Activated naive CD4-positive, alpha-beta T cell treated with anti-CD3 and anti-CD28 coated beads, Interleukin-2, amount 50 U/mL, for 72 hours (primary cell): Measurements from ENCODE around the gene DBNDD1. TPM values are rescaled to one million over a fixed set of nuclear protein-coding genes. Genes with fewer than 3 reads are reported as not detected.
"Not testable (repeated sequence)": the region's sequence is repeated elsewhere in the genome, so short reads cannot be mapped to it uniquely, and the experiment has no call there.

Experiments used
- ATAC-seq, 2 donors: fragments of 150-1000 bp; cut with Tn5 transposase; 2 replicates each; pipeline ENCODE4 v1.10.0; 2021; ENCODE audit warnings: mild to moderate bottlenecking in 2 of 2, moderate library complexity in 2 of 2
- DNase-seq, 2 donors: peaks; one replicate each; pipeline ENCODE4 v3.0.0; 2021 to 2022; ENCODE audit warnings: low spot score in 2 of 2
- H3K27ac Mint-ChIP-seq, 2 donors: one replicate each; pipeline ENCODE4 v1.8.0; 2022; ENCODE audit warnings: mild to moderate bottlenecking in 2 of 2, mixed read lengths in 2 of 2
- H3K36me3 Mint-ChIP-seq, 2 donors: one replicate each; pipeline ENCODE4 v1.8.0; 2022; ENCODE audit warnings: mixed read lengths in 2 of 2
- H3K9me3 Mint-ChIP-seq, 2 donors: one replicate each; pipeline ENCODE4 v1.8.0; 2022; ENCODE audit warnings: mixed read lengths in 2 of 2
- total RNA-seq, 2 donors: library from RNA; stranded (reverse); gene quantifications; one replicate each; pipeline ENCODE4 v1.2.3, GENCODE V29; 2022

Gene DBNDD1
- total RNA-seq, 2 donors from 2014 or later = 0.50 to 1.1 TPM

DNA sequence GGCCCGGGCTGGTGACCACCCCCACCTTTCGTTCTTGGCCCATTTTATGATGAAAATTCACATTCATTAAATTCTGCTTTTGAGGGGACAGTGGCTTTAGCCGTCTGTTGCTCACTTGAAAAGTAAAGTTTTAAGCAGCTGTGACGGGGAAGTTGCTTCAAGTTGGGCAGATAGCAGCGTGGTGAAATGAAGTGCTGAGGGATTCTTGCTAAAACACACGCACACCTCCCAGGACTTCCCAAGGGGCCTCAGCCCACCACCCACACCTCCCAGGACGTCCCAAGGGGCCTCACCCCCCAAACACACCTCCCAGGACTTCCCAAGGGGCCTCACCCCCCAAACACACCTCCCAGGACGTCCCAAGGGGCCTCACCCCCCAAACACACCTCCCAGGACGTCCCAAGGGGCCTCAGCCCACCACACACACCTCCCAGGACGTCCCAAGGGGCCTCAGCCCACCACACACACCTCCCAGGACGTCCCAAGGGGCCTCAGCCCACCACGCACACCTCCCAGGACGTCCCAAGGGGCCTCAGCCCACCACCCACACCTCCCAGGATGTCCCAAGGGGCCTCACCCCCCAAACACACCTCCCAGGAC is 11.5 kb downstream of the DBNDD1 start:
- ATAC-seq, DNase-seq, H3K36me3 Mint-ChIP-seq, H3K27ac Mint-ChIP-seq, H3K9me3 Mint-ChIP-seq: not testable (repeated sequence)

GRCh38 chr16:90007015-90007414 is 12.2 kb downstream of the DBNDD1 start:
- no peak overlapping the region for H3K27ac Mint-ChIP-seq
- ATAC-seq = no peak
- no peak for DNase-seq
- no peaks in the 10 kb centered on the region for H3K36me3 Mint-ChIP-seq
- H3K9me3 Mint-ChIP-seq = no peaks in the 10 kb centered on the region

- DNase-seq (no peak), ATAC-seq (no peak)
- Mint-ChIP-seq H3K9me3 (no peaks in the 10 kb centered on the region), H3K27ac (no peak overlapping the region), H3K36me3 (no peaks in the 10 kb centered on the region)
Measured at GRCh38 chr16:90005956-90006663, 13.1 kb downstream of the DBNDD1 start.

DNA sequence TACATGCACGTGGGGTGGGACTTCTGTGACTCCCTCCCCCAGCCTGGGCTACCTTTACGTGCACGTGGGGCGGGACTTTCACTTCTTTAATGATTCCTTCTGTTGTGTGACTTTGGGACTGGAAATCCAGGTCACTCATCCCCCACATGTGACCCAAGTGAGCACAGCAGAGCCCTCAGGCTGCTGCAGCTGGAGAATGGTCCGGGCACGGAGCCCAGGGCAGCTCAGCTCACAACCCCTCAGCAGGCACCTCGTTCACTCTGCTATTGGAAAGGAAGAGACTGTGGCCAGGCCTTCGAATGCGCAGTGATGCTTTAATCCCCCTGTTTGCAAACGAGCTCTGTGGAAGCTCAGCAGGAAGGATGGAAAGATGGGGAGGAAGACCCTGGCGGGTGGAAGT is 14.7 kb downstream of the DBNDD1 start:
- DNase-seq (no peak), ATAC-seq (no peak)
- Mint-ChIP-seq H3K36me3 (no peaks in the 10 kb centered on the region), H3K27ac (no peak overlapping the region), H3K9me3 (no peaks in the 10 kb centered on the region)

- no peaks in the 10 kb centered on the region for H3K9me3 Mint-ChIP-seq
- no peak for ATAC-seq
- H3K36me3 Mint-ChIP-seq = peaks cover 0 to 3% of the 10 kb centered on the region in 2 donors
- no peak for DNase-seq
- peak overlapping the region in 1 of 2 donors; percentile 32 for H3K27ac Mint-ChIP-seq
Measured at GRCh38 chr16:90002759-90003158, 16.5 kb downstream of the DBNDD1 start.

- no peak for DNase-seq
- no peak for ATAC-seq
- Mint-ChIP-seq H3K27ac (no peak overlapping the region), H3K9me3 (no peaks in the 10 kb centered on the region), H3K36me3 (peaks cover 0 to 10% of the 10 kb centered on the region in 2 donors)
Measured at GRCh38 chr16:90001761-90002503, 17.3 kb downstream of the DBNDD1 start.

GRCh38 chr16:90000733-90001427 is 18.4 kb downstream of the DBNDD1 start:
- Mint-ChIP-seq H3K27ac (peak overlapping the region in 1 of 2 donors; percentile 29), H3K36me3 (peaks cover 9 to 21% of the 10 kb centered on the region in 2 donors), H3K9me3 (peaks cover 0 to 4% of the 10 kb centered on the region in 2 donors)
- ATAC-seq = no peak
- no peak for DNase-seq

DNA sequence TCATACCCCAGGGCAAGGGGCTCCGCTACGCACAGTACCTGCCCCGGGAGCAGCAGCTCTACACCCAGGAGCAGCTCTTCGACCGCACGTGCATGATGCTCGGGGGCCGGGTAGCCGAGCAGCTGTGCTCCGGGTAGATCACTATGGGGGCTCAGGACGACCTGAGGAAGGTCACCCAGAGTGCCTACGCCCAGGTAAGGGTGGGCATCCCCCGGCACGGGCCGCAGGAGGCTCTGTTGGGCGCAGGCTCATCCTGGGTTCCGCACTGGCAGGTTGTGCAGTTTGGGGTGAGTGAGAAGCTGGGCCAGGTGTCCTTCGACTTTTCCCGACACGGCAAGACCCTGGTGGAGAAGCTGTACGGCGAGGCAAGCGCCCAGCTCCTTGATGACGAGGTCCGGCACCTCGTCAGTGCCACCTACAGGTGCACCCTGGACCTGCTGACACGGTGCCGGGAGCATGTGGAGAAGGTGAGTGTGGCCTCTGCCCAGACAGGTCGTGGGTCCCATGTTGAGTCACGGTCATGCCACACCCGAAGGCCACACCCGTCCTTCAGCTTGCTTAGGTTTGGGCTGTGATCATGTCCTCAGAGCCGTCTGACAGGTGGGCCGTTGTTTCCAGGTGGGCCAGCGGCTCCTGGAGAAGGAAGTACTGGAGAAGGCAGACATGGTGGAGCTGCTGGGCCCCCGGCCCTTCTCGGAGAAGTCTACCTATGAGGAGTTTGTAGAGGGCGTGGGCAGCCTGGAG is 19.3 kb downstream of the DBNDD1 start:
- ATAC-seq (peak in 1 of 2 donors; percentile 37), DNase-seq (no peak)
- H3K9me3 Mint-ChIP-seq = peaks cover 3 to 5% of the 10 kb centered on the region in 2 donors
- H3K36me3 Mint-ChIP-seq = peaks cover 13 to 23% of the 10 kb centered on the region in 2 donors
- H3K27ac Mint-ChIP-seq = peak overlapping the region in 1 of 2 donors; percentile 16

DNA sequence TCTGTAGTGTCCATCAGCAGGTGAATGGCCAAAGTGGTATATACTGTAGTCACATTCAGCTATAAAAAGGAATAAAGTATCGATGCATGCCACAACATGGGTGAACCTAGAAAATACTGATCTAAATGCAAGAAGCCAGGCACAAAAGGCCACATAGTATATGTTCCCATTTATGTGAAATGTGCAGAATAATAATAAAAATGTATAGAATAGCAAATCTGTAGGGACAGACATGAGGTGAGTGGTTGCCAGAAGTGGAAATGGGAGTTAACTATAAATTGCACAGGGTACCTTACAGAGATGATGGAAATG is 23.1 kb downstream of the DBNDD1 start:
- H3K27ac Mint-ChIP-seq = peak overlapping the region; percentile 93 to 98
- H3K36me3 Mint-ChIP-seq = peaks cover 31 to 51% of the 10 kb centered on the region in 2 donors
- no peak for DNase-seq
- no peak for ATAC-seq
- peaks cover 5 to 13% of the 10 kb centered on the region in 2 donors for H3K9me3 Mint-ChIP-seq

DNA sequence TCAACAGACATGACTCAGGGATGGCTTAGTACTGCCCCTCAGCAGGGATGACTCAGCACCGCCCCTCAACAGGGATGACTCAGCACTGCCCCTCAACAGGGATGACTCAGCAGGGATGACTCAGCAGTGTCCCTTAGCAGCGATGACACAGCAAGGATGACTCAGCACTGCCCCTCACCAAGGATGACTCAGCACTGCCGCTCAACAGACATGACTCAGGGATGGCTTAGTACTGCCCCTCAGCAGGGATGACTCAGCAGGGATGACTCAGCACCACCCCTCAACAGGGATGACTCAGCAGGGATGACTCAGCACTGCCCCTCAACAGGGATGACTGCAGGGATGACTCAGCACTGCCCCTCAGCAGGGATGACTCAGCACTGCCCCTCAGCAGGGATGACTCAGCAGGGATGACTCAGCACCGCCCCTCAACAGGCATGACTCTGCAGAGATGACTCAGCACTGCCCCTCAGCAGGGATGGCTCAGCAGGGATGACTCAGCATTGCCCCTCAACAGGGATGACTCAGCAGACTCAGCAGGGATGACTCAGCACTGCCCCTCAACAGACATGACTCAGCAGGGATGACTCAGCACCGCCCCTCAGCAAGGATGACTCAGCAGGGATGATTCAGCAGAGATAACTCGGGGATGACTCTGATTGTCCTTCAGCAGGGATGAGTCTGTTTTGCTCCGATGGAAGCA is 23.6 kb downstream of the DBNDD1 start:
- DNase-seq (peak; percentile 48 to 71), ATAC-seq (peak; percentile 15 to 67)
- Mint-ChIP-seq H3K27ac (peak overlapping the region; percentile 93 to 98), H3K36me3 (peaks cover 35 to 56% of the 10 kb centered on the region in 2 donors), H3K9me3 (peaks cover 5 to 13% of the 10 kb centered on the region in 2 donors)

- Mint-ChIP-seq H3K36me3 (peaks cover 39 to 56% of the 10 kb centered on the region in 2 donors), H3K9me3 (peaks cover 5 to 13% of the 10 kb centered on the region in 2 donors), H3K27ac (peak overlapping the region; percentile 93 to 98)
- ATAC-seq = peak; percentile 57 to 68
- peak in 1 of 2 donors; percentile 74 for DNase-seq
Measured at GRCh38 chr16:89994721-89995474, 24.4 kb downstream of the DBNDD1 start.

DNA sequence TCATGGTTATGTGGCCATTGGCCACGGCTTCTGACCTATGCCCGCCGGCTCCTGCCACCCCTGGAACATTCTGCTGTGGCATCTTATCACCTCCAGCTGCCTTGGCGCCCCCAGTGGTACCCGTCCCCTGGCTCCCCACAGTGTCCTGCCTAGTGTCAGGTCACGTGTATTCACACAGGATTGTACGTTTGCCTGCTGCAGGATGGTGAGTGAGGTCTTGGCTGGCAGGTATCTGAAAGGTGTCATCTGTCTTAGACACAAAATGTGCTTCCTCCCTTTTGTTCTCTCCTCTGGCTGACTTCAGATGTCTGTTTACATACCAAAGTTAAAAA is 24.9 kb downstream of the DBNDD1 start:
- peaks cover 39 to 56% of the 10 kb centered on the region in 2 donors for H3K36me3 Mint-ChIP-seq
- ATAC-seq = no peak
- DNase-seq = no peak
- H3K9me3 Mint-ChIP-seq = peaks cover 5 to 13% of the 10 kb centered on the region in 2 donors
- peak overlapping the region; percentile 93 to 98 for H3K27ac Mint-ChIP-seq

- peak overlapping the region; percentile 93 to 98 for H3K27ac Mint-ChIP-seq
- DNase-seq (no peak), ATAC-seq (no peak)
- H3K9me3 Mint-ChIP-seq = peaks cover 5 to 13% of the 10 kb centered on the region in 2 donors
- H3K36me3 Mint-ChIP-seq = peaks cover 39 to 56% of the 10 kb centered on the region in 2 donors
Measured at GRCh38 chr16:89993971-89994370, 25.3 kb downstream of the DBNDD1 start.

GRCh38 chr16:89993377-89993776 is 25.9 kb downstream of the DBNDD1 start:
- no peak overlapping the region for H3K27ac Mint-ChIP-seq
- H3K9me3 Mint-ChIP-seq = peaks cover 5 to 13% of the 10 kb centered on the region in 2 donors
- ATAC-seq (no peak), DNase-seq (no peak)
- peaks cover 39 to 56% of the 10 kb centered on the region in 2 donors for H3K36me3 Mint-ChIP-seq

GRCh38 chr16:89990799-89991198 is 28.5 kb downstream of the DBNDD1 start:
- H3K9me3 Mint-ChIP-seq = peaks cover under 1 to 13% of the 10 kb centered on the region in 2 donors
- no peak overlapping the region for H3K27ac Mint-ChIP-seq
- ATAC-seq = no peak
- DNase-seq = no peak
- H3K36me3 Mint-ChIP-seq = peaks cover 34 to 35% of the 10 kb centered on the region in 2 donors
